Glutamatergic neuron (in vitro differentiated cells): ENCODE data around the gene CFP. TPM values are rescaled to one million over a fixed set of nuclear protein-coding genes. Genes with fewer than 3 reads are reported as not detected.

Experiments
- DNase-seq: peaks from one replicate; pipeline ENCODE4 v3.0.0; 2022
- H3K27ac Mint-ChIP-seq: one replicate; pipeline ENCODE4 v1.8.0; 2020; ENCODE audit warnings: mild to moderate bottlenecking, mixed read lengths, inconsistent platforms; ENCODE audit not compliant: unreplicated experiment
- H3K27me3 Mint-ChIP-seq: one replicate; pipeline ENCODE4 v1.8.0; 2020; ENCODE audit warnings: mild to moderate bottlenecking, moderate library complexity, mixed read lengths, inconsistent platforms; ENCODE audit not compliant: unreplicated experiment
- H3K36me3 Mint-ChIP-seq: one replicate; pipeline ENCODE4 v1.8.0; 2020; ENCODE audit warnings: mild to moderate bottlenecking, mixed read lengths, inconsistent platforms; ENCODE audit not compliant: unreplicated experiment
- H3K4me1 Mint-ChIP-seq: one replicate; pipeline ENCODE4 v1.8.0; 2020; ENCODE audit warnings: mild to moderate bottlenecking, low read depth, mixed read lengths, inconsistent platforms; ENCODE audit not compliant: unreplicated experiment
- H3K4me3 Mint-ChIP-seq: one replicate; pipeline ENCODE4 v1.8.0; 2020; ENCODE audit warnings: mild to moderate bottlenecking, mixed read lengths, inconsistent platforms; ENCODE audit not compliant: unreplicated experiment
- H3K9me3 Mint-ChIP-seq: one replicate; pipeline ENCODE4 v1.8.0; 2020; ENCODE audit warnings: mild to moderate bottlenecking, moderate library complexity, mixed read lengths, inconsistent platforms; ENCODE audit not compliant: unreplicated experiment
- total RNA-seq: library from RNA; stranded (reverse); fragmentation: NEBNext Ultra II Directional; extraction: Animal tissue kit (Norgen Biotek cat#: 25700); gene quantifications from one replicate; pipeline ENCODE4 v1.2.1, GENCODE V29; 2021; ENCODE audit not compliant: unreplicated experiment
- TF ChIP-seq, protein P1 (sequence below): fragments of 200-600 bp; sonication (generic); IDR thresholded peaks from one replicate; pipeline ENCODE4 v1.5.0; 2021; ENCODE audit not compliant: partially characterized antibody, unreplicated experiment

The CFP gene
- total RNA-seq, 1 donor from 2014 or later, result 0.49 TPM

DNA sequence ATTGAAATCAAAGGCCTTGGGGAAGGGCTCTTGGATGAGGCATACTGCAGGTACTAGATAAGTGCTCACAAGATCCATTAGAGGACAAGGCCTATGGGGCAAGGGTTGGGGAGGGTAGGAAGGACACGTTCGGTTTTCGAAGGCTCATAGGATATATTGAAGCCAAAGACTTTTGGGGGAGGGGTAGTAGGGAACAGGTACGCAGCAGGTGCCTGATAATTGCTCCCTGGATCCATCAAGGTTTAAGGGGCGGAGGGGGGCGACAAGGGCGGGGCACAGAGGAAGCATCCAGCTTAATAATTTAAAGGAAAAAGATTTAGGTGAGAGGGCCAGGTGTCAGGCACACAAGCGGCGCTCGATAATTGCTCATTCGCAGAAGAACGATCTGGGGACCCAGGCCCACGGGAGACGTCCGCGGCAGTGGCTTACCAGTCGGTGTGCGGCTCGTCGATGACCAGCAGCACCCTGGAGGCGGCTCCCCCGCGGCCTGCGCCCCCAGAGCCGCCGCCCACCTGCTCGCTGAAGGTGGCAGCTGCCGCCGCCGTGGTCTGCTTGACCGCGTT lies 10.7 kb downstream of the CFP start:
- peaks cover 7% of the 10 kb centered on the region for H3K4me1 Mint-ChIP-seq
- H3K4me3 Mint-ChIP-seq, result peak overlapping the region; percentile 77
- no peaks in the 10 kb centered on the region for H3K9me3 Mint-ChIP-seq

DNA sequence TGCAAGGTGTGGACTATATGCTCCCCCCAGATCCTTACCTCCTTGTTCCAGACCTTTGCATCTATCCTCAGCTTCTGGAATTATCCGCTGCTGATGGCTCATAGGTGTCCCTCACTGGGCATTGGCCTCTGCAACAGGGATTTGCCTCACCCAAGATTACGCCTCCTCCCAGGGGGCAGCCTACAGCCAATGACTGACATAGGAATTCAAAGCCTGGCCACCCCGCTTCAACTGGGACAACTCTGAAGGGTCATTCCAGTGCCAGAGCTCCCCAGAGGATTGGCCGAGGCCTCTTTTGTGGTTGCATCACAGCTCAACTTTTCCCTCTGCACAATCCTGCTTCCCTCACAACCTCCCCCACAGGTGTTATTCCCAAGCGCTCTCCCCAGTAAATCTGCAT lies 15.1 kb downstream of the CFP start:
- H3K36me3 Mint-ChIP-seq, result no peaks in the 10 kb centered on the region
- no peak overlapping the region for H3K4me3 Mint-ChIP-seq
- DNase-seq, result no peak
- H3K27me3 Mint-ChIP-seq, result peaks cover 4% of the 10 kb centered on the region
- TF ChIP-seq, protein P1, sequence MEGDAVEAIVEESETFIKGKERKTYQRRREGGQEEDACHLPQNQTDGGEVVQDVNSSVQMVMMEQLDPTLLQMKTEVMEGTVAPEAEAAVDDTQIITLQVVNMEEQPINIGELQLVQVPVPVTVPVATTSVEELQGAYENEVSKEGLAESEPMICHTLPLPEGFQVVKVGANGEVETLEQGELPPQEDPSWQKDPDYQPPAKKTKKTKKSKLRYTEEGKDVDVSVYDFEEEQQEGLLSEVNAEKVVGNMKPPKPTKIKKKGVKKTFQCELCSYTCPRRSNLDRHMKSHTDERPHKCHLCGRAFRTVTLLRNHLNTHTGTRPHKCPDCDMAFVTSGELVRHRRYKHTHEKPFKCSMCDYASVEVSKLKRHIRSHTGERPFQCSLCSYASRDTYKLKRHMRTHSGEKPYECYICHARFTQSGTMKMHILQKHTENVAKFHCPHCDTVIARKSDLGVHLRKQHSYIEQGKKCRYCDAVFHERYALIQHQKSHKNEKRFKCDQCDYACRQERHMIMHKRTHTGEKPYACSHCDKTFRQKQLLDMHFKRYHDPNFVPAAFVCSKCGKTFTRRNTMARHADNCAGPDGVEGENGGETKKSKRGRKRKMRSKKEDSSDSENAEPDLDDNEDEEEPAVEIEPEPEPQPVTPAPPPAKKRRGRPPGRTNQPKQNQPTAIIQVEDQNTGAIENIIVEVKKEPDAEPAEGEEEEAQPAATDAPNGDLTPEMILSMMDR, result no peak
- H3K9me3 Mint-ChIP-seq, result peaks cover 1% of the 10 kb centered on the region
- peaks cover 7% of the 10 kb centered on the region for H3K4me1 Mint-ChIP-seq
- no peak overlapping the region for H3K27ac Mint-ChIP-seq

More for the DNA sequence above, 10.7 kb downstream of the CFP start:
- DNase-seq, result no peak
- peaks cover 7% of the 10 kb centered on the region for H3K27me3 Mint-ChIP-seq
- H3K36me3 Mint-ChIP-seq, result no peaks in the 10 kb centered on the region
- TF ChIP-seq, protein P1, result no peak
- H3K27ac Mint-ChIP-seq, result peak overlapping the region; percentile 22

- H3K4me3 Mint-ChIP-seq, result no peak overlapping the region
- peaks cover 1% of the 10 kb centered on the region for H3K9me3 Mint-ChIP-seq
- H3K27me3 Mint-ChIP-seq, result peaks cover 1% of the 10 kb centered on the region
- no peak overlapping the region for H3K27ac Mint-ChIP-seq
- H3K36me3 Mint-ChIP-seq, result no peaks in the 10 kb centered on the region
- TF ChIP-seq, protein P1, result no peak
- H3K4me1 Mint-ChIP-seq, result peaks cover 7% of the 10 kb centered on the region
- DNase-seq, result no peak
These were observed 16.6 kb downstream of the CFP start for GRCh38 chrX:47613082-47613481.

GRCh38 chrX:47612418-47612817 lies 17.3 kb downstream of the CFP start:
- H3K9me3 Mint-ChIP-seq, result peaks cover 1% of the 10 kb centered on the region
- no peak overlapping the region for H3K4me3 Mint-ChIP-seq

GRCh38 chrX:47611926-47612325 lies 17.8 kb downstream of the CFP start:
- TF ChIP-seq, protein P1, result no peak
- no peak for DNase-seq
- Mint-ChIP-seq H3K4me1 (no peaks in the 10 kb centered on the region), H3K27me3 (no peaks in the 10 kb centered on the region), H3K4me3 (no peak overlapping the region), H3K9me3 (peaks cover 1% of the 10 kb centered on the region), H3K36me3 (no peaks in the 10 kb centered on the region), H3K27ac (no peak overlapping the region)

More at GRCh38 chrX:47612418-47612817, 17.3 kb downstream of the CFP start:
- no peak for DNase-seq
- peaks cover 1% of the 10 kb centered on the region for H3K4me1 Mint-ChIP-seq
- H3K27ac Mint-ChIP-seq, result no peak overlapping the region
- no peaks in the 10 kb centered on the region for H3K27me3 Mint-ChIP-seq
- no peaks in the 10 kb centered on the region for H3K36me3 Mint-ChIP-seq
- TF ChIP-seq, protein P1, result no peak
